Immature natural killer cell (primary cell): ENCODE data around the gene ENPP1. TPM values are rescaled to one million over a fixed set of nuclear protein-coding genes. Genes with fewer than 3 reads are reported as not detected.

Experiments
- DNase-seq, 3 donors: peaks; one replicate each; pipeline ENCODE4 v3.0.0; 2022; ENCODE audit warnings: mixed read lengths in 1 of 3
- H3K27ac Mint-ChIP-seq, 6 donors: one replicate each; pipeline ENCODE4 v1.8.0; 2020; ENCODE audit warnings: mixed read lengths in 6 of 6, mild to moderate bottlenecking in 5 of 6, inconsistent platforms in 4 of 6, moderate library complexity in 3 of 6
- H3K27me3 Mint-ChIP-seq, 3 donors: one replicate each; pipeline ENCODE4 v1.8.0; 2020 to 2021; ENCODE audit warnings: low read depth in 3 of 3, mild to moderate bottlenecking in 3 of 3, mixed read lengths in 3 of 3, moderate library complexity in 3 of 3, inconsistent platforms in 1 of 3
- H3K36me3 Mint-ChIP-seq, 3 donors: one replicate each; pipeline ENCODE4 v1.8.0; 2020; ENCODE audit warnings: mixed read lengths in 3 of 3, inconsistent platforms in 2 of 3, mild to moderate bottlenecking in 2 of 3
- H3K4me1 Mint-ChIP-seq, 2 donors: one replicate each; pipeline ENCODE4 v1.8.0; 2020; ENCODE audit warnings: inconsistent platforms in 2 of 2, mild to moderate bottlenecking in 2 of 2, mixed read lengths in 2 of 2, moderate library complexity in 1 of 2
- H3K4me3 Mint-ChIP-seq, 5 donors: one replicate each; pipeline ENCODE4 v1.8.0; 2020; ENCODE audit warnings: mild to moderate bottlenecking in 5 of 5, mixed read lengths in 5 of 5, inconsistent platforms in 3 of 5, moderate library complexity in 3 of 5
- H3K9me3 Mint-ChIP-seq, 6 donors: one replicate each; pipeline ENCODE4 v1.8.0; 2020; ENCODE audit warnings: mild to moderate bottlenecking in 6 of 6, mixed read lengths in 6 of 6, inconsistent platforms in 4 of 6, moderate library complexity in 3 of 6
- polyA plus RNA-seq, 3 donors: library from polyadenylated mRNA; unstranded; fragments of 300-500 nt; fragmentation: Illumina TruSeq; gene quantifications; one replicate each; pipeline ENCODE4 v1.2.3, GENCODE V29; 2021

Gene ENPP1
- polyA plus RNA-seq, 3 donors from 2014 or later, result 0.29 to 2.5 (median 1.3) TPM

- H3K27me3 Mint-ChIP-seq, result peaks cover 1 to 9% (median 2%) of the 10 kb centered on the region in 3 donors
- H3K4me3 Mint-ChIP-seq, result no peak overlapping the region
- DNase-seq, result no peak
- no peak overlapping the region for H3K27ac Mint-ChIP-seq
- H3K9me3 Mint-ChIP-seq, result peaks cover 0 to 1% (median 0%) of the 10 kb centered on the region in 6 donors
- peaks cover 0 to 3% (median 0%) of the 10 kb centered on the region in 3 donors for H3K36me3 Mint-ChIP-seq
- H3K4me1 Mint-ChIP-seq, result no peaks in the 10 kb centered on the region
Measured at GRCh38 chr6:131823276-131823902, 15.6 kb downstream of the ENPP1 start.

DNA sequence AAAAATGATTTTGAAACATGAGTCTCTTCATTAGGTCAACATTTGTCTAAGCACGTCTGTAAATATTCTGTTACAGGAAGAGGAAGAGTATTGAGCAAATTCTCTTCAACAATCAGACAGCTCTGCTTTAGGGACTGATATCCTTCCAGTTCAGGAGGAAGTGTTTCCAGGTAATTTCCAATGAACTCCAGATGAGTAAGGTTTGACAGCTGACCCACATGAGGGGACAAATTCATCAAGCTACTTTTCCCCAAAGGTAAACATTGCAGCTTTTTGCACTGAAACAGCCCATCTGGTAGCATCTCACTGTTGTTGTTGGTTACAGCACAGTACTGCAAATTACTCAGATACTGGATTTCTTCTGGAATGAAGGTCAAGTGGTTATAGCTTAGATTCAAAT is 18.1 kb downstream of the ENPP1 start:
- Mint-ChIP-seq H3K4me1 (no peaks in the 10 kb centered on the region), H3K36me3 (peaks cover 0 to 3% (median 0%) of the 10 kb centered on the region in 3 donors), H3K27me3 (peaks cover 2 to 9% (median 3%) of the 10 kb centered on the region in 3 donors), H3K4me3 (no peak overlapping the region), H3K9me3 (peaks cover 0 to 1% (median 0%) of the 10 kb centered on the region in 6 donors), H3K27ac (no peak overlapping the region)
- DNase-seq, result no peak

- Mint-ChIP-seq H3K27ac (no peak overlapping the region), H3K27me3 (peaks cover 2 to 9% (median 3%) of the 10 kb centered on the region in 3 donors), H3K36me3 (peaks cover 0 to 3% (median 0%) of the 10 kb centered on the region in 3 donors), H3K4me1 (no peaks in the 10 kb centered on the region), H3K4me3 (no peak overlapping the region), H3K9me3 (peaks cover 0 to 1% (median 0%) of the 10 kb centered on the region in 6 donors)
- DNase-seq, result no peak
Measured at GRCh38 chr6:131828080-131828479, 20.3 kb downstream of the ENPP1 start.

GRCh38 chr6:131828951-131829350 is 21.1 kb downstream of the ENPP1 start:
- DNase-seq, result no peak

DNA sequence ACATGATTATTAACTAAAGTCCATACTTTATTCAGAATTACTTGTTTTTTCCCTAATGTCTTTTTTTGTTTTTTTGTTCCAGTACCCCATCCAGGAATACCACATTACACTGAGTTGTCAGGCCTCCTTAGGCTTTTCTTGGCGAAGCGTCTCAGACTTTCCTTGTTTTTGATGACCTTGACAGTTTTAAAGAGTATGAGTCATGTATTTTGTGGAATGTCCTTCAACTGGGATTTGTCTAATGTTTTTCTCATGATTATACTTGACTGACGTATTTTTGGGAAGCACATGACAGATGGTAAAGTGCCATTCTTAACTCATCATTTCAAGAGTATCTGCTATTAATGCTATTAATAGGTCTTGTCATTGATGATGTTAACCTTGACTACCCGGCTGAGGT is 23.6 kb downstream of the ENPP1 start:
- no peaks in the 10 kb centered on the region for H3K9me3 Mint-ChIP-seq
- no peak for DNase-seq
- no peaks in the 10 kb centered on the region for H3K4me1 Mint-ChIP-seq
- H3K4me3 Mint-ChIP-seq, result no peak overlapping the region
- no peak overlapping the region for H3K27ac Mint-ChIP-seq
- no peaks in the 10 kb centered on the region for H3K36me3 Mint-ChIP-seq
- H3K27me3 Mint-ChIP-seq, result peaks cover 0 to 8% (median 2%) of the 10 kb centered on the region in 3 donors

More at GRCh38 chr6:131828951-131829350, 21.1 kb downstream of the ENPP1 start:
- no peak overlapping the region for H3K27ac Mint-ChIP-seq
- peaks cover 0 to 8% (median 2%) of the 10 kb centered on the region in 3 donors for H3K27me3 Mint-ChIP-seq
- peaks cover 0 to under 1% (median 0%) of the 10 kb centered on the region in 6 donors for H3K9me3 Mint-ChIP-seq
- H3K36me3 Mint-ChIP-seq, result peaks cover 0 to 2% (median 0%) of the 10 kb centered on the region in 3 donors
- no peaks in the 10 kb centered on the region for H3K4me1 Mint-ChIP-seq
- no peak overlapping the region for H3K4me3 Mint-ChIP-seq

DNA sequence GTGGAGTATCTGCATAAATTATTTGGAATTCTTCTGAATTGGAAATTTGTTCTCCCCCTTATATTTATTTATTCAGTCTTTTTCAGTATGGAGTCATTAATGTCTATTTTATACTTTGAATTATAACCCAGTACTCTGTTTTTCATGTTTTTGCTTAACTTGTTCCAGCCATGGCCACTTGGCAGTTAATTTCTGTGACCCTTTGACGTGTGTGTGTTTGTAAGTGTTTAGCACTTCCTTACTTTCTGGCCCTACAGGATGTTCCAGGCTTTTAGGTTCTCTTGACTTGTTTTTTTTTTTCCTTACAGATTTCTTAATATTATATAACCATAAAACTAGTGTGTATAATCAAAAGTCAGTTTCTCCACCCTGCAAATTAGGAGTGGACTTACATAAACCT is 24.1 kb downstream of the ENPP1 start:
- Mint-ChIP-seq H3K4me1 (no peaks in the 10 kb centered on the region), H3K27me3 (peaks cover 0 to 10% (median 2%) of the 10 kb centered on the region in 3 donors), H3K36me3 (no peaks in the 10 kb centered on the region), H3K4me3 (no peak overlapping the region), H3K9me3 (no peaks in the 10 kb centered on the region), H3K27ac (no peak overlapping the region)
- no peak for DNase-seq

DNA sequence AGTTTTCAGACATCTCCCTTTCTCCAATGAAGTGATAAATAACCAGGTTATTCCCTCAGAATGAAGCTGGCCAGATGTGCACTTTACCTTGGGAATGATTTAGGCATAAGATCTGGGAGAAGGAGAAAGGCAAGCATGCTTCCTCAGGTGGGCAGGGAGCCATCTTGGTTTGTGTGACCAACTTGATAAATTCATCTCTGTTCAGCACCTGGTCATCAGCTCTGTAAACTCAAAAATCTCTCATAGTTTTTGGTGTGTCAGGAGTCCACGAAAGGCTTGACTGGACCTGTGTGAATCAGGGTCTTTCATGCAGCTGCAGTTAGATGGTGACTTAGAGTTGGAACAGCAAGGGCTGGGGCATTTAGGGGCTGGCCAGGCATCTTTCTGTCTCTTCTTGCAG is 24.5 kb downstream of the ENPP1 start:
- H3K9me3 Mint-ChIP-seq, result no peaks in the 10 kb centered on the region
- H3K36me3 Mint-ChIP-seq, result no peaks in the 10 kb centered on the region
- H3K27me3 Mint-ChIP-seq, result peaks cover 0 to 7% (median 2%) of the 10 kb centered on the region in 3 donors

GRCh38 chr6:131838051-131838450 is 30.2 kb downstream of the ENPP1 start:
- H3K4me3 Mint-ChIP-seq, result no peak overlapping the region
- peaks cover 2 to 8% (median 4%) of the 10 kb centered on the region in 3 donors for H3K27me3 Mint-ChIP-seq
- no peaks in the 10 kb centered on the region for H3K36me3 Mint-ChIP-seq
- no peaks in the 10 kb centered on the region for H3K4me1 Mint-ChIP-seq
- no peak for DNase-seq
- no peaks in the 10 kb centered on the region for H3K9me3 Mint-ChIP-seq
- no peak overlapping the region for H3K27ac Mint-ChIP-seq

More for the DNA sequence above, 24.5 kb downstream of the ENPP1 start:
- Mint-ChIP-seq H3K4me3 (no peak overlapping the region), H3K27ac (no peak overlapping the region), H3K4me1 (no peaks in the 10 kb centered on the region)
- DNase-seq, result no peak

- Mint-ChIP-seq H3K27ac (no peak overlapping the region), H3K27me3 (peaks cover 5 to 7% (median 5%) of the 10 kb centered on the region in 3 donors), H3K4me3 (no peak overlapping the region), H3K9me3 (no peaks in the 10 kb centered on the region), H3K4me1 (no peaks in the 10 kb centered on the region), H3K36me3 (no peaks in the 10 kb centered on the region)
- DNase-seq, result no peak
Measured at GRCh38 chr6:131839388-131839787, 31.6 kb downstream of the ENPP1 start.

DNA sequence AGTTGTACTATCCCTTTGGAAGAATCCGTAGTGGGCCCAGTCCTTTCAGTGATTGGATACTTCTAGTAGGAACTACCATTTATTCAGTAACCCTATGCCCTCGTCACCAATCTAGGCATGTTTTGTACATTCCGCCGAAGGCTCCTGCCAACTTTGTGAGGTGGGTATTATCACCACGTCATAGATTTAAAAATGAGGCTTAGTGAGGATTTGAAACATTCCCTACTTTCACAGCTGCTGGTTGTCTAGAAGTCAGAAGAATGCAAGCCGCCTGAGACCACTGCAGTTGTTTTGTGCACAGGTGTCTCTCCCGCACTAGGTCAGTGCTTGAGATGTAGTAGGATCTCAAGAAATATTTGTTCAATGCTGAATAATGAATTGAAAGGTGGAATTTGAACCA is 32.6 kb downstream of the ENPP1 start:
- Mint-ChIP-seq H3K27ac (no peak overlapping the region), H3K36me3 (no peaks in the 10 kb centered on the region), H3K9me3 (no peaks in the 10 kb centered on the region), H3K4me1 (no peaks in the 10 kb centered on the region), H3K27me3 (peaks cover 5 to 7% (median 5%) of the 10 kb centered on the region in 3 donors), H3K4me3 (no peak overlapping the region)
- no peak for DNase-seq

DNA sequence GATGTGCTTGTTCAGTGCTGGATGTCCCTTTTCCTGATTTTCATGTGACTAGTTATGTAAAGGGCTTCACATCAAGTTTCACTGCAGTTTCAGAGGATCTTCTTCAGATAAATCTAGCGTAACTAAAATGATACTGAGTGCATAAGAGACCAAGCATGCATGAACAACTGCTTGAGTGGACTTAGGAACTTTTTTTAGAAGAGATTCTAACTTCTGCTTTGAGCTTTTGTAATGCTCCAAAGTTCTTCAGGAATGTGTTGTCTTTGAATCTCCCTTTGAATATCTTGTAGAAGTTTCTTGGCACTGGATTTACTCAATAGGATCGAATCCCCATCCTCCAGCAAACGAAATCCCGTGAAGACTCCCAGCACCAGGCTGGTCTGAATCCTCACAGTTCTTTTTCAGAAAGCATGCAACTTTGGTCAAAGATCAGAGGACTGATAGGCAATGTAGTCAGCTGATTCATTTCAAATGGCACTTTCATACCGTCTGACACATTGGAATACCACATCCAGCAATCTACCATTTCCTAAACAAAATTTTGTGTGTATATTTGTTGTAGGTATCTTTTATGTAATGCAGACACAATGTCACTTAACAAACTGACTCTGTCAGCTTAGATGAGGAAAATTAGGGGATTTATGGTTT is 33.2 kb downstream of the ENPP1 start:
- no peak for DNase-seq
- Mint-ChIP-seq H3K4me3 (no peak overlapping the region), H3K27ac (no peak overlapping the region), H3K4me1 (no peaks in the 10 kb centered on the region), H3K27me3 (peaks cover 5 to 8% (median 5%) of the 10 kb centered on the region in 3 donors), H3K36me3 (no peaks in the 10 kb centered on the region), H3K9me3 (no peaks in the 10 kb centered on the region)

DNA sequence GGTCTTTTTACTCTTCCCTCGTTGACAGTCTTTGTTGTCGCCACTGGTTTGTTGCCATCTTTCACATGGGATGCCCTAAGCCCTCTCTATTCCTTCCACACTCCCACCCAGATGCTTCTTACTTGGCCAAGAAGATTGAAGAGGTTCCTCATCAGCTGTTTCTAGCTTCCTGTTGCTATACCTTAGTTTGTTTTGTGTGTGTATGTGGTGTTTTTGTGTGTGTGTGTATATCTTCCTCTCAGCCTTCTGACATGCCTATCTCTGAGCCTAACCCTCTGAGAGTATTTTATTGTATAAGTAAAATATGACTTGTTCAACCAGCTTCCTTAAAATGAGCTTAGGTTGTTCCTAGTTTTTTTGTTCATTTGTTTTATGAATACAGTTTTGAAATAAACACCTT is 35.9 kb downstream of the ENPP1 start:
- no peaks in the 10 kb centered on the region for H3K9me3 Mint-ChIP-seq
- H3K4me1 Mint-ChIP-seq, result no peaks in the 10 kb centered on the region
- H3K27ac Mint-ChIP-seq, result no peak overlapping the region
- no peak overlapping the region for H3K4me3 Mint-ChIP-seq
- DNase-seq, result no peak
- H3K36me3 Mint-ChIP-seq, result no peaks in the 10 kb centered on the region
- peaks cover 0 to 6% (median 5%) of the 10 kb centered on the region in 3 donors for H3K27me3 Mint-ChIP-seq

DNA sequence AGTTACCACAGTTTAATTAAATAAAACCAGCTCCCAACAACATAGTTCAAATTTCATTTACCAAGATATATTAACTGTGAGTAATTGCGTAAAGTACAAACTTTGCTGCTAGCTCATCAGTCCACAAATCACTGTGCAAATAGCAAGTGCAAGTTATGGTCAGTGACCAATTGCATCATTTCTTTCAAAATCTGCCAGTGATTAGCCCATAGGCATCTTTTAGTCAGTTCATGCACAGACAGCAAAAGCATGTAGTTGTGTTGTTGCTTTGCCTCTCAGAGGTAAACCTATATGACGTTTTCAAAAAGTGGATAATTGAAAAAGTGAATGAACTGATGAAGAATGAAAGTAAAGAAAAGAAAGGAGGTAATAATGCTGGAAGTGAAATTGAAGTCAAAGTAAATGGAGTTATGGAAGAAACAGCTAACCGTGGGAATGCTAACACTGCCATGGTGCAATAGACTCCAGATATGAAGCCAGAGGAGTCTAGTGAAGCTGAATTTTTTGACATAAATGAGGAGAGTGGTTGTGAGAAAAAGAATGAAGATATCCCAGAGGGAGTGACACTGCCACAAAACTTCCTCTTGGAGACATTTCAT is 36.5 kb downstream of the ENPP1 start:
- DNase-seq, result no peak
- no peaks in the 10 kb centered on the region for H3K4me1 Mint-ChIP-seq
- no peaks in the 10 kb centered on the region for H3K9me3 Mint-ChIP-seq
- no peak overlapping the region for H3K27ac Mint-ChIP-seq
- H3K27me3 Mint-ChIP-seq, result peaks cover 0 to 7% (median 5%) of the 10 kb centered on the region in 3 donors
- H3K4me3 Mint-ChIP-seq, result no peak overlapping the region
- H3K36me3 Mint-ChIP-seq, result no peaks in the 10 kb centered on the region

DNA sequence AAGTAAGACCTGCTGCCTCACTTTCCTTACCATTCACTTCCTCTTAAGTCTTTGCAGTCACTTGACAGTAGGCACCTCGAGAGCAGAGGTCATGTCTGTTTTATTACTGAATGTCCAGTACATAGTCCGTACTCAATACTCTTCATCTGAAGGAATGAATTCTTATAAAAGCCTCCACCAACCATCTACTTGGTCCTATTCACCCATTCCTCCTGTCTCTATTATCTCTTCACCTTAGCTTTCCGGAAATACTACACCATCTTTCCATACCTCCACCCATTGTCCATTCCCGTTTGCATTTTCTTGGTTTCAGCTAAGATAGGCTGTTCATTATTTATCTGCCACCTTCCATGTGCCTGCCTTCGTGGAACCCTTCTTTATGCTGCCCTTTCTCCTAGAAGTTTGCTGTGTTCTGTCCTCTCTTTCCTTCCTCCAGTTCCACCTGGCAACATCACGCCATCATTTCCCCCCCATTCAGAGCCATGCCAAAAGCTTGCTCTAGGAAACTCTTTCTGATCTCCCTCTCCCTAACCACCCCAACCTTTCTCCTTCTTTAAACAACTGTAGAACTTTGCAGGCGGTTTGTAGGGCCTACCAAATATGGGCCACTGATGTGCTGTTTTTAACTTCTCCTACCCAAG is 38.3 kb downstream of the ENPP1 start:
- no peak for DNase-seq
- Mint-ChIP-seq H3K9me3 (peaks cover 0 to 3% (median 0%) of the 10 kb centered on the region in 6 donors), H3K4me3 (no peak overlapping the region), H3K27me3 (peaks cover 0 to 7% (median 5%) of the 10 kb centered on the region in 3 donors), H3K4me1 (no peaks in the 10 kb centered on the region), H3K27ac (no peak overlapping the region), H3K36me3 (no peaks in the 10 kb centered on the region)
